IPS-18c (cell line): ENCODE results near the gene EPG5.
"Not testable (repeated sequence)": the region's sequence is repeated elsewhere in the genome, so short reads cannot be mapped to it uniquely, and the experiment has no call there.

Experiments
- H3K4me3 ChIP-seq: 2 replicates; pipeline ENCODE4 v1.7.0; 2013; ENCODE audit warnings: low read depth, mild to moderate bottlenecking, low read length, moderate library complexity; ENCODE audit not compliant: insufficient read depth
- H3K9me3 ChIP-seq: one replicate; pipeline ENCODE4 v1.6.1; 2013; ENCODE audit warnings: mild to moderate bottlenecking, low read length, moderate library complexity; ENCODE audit not compliant: control insufficient read depth, insufficient read depth

EPG5 gene

GRCh38 chr18:45967007-45967706 lies at the start of gene EPG5:
Gene EPG5, minus strand, starts transcription at chr18:45967329. Its CDS starts 90 bp downstream, at chr18:45967239.
- no peaks in the 10 kb centered on the region for H3K9me3 ChIP-seq
- H3K4me3 ChIP-seq: peak within 1 kb of the TSS; percentile 90

GRCh38 chr18:46013484-46014189 lies 46.5 kb upstream of the EPG5 start:
- no peak overlapping the region for H3K4me3 ChIP-seq
- no peaks in the 10 kb centered on the region for H3K9me3 ChIP-seq

GRCh38 chr18:46010676-46011075 lies 43.5 kb upstream of the EPG5 start:
- Histone ChIP-seq H3K4me3 (no peak overlapping the region), H3K9me3 (no peaks in the 10 kb centered on the region)

GRCh38 chr18:46010050-46010449 lies 42.9 kb upstream of the EPG5 start:
- Histone ChIP-seq H3K4me3 (no peak overlapping the region), H3K9me3 (no peaks in the 10 kb centered on the region)

GRCh38 chr18:46009125-46009840 lies 42.2 kb upstream of the EPG5 start:
- Histone ChIP-seq H3K4me3 (no peak overlapping the region), H3K9me3 (no peaks in the 10 kb centered on the region)

- Histone ChIP-seq H3K9me3 (no peaks in the 10 kb centered on the region), H3K4me3 (no peak overlapping the region)
Observed at GRCh38 chr18:46008531-46008930, 41.4 kb upstream of the EPG5 start.

- no peak overlapping the region for H3K4me3 ChIP-seq
- no peaks in the 10 kb centered on the region for H3K9me3 ChIP-seq
Observed at GRCh38 chr18:46007165-46007564, 40.0 kb upstream of the EPG5 start.

GRCh38 chr18:46002934-46003333 lies 35.8 kb upstream of the EPG5 start:
- no peak overlapping the region for H3K4me3 ChIP-seq
- no peaks in the 10 kb centered on the region for H3K9me3 ChIP-seq

- H3K4me3 ChIP-seq: no peak overlapping the region
- H3K9me3 ChIP-seq: no peaks in the 10 kb centered on the region
Observed at GRCh38 chr18:46001892-46002291, 34.8 kb upstream of the EPG5 start.

- no peaks in the 10 kb centered on the region for H3K9me3 ChIP-seq
- no peak overlapping the region for H3K4me3 ChIP-seq
Observed at GRCh38 chr18:46001074-46001473, 33.9 kb upstream of the EPG5 start.

- Histone ChIP-seq H3K4me3 (no peak overlapping the region), H3K9me3 (no peaks in the 10 kb centered on the region)
Observed at GRCh38 chr18:45999536-45999935, 32.4 kb upstream of the EPG5 start.

GRCh38 chr18:45998244-45998643 lies 31.1 kb upstream of the EPG5 start:
- H3K9me3 ChIP-seq: no peaks in the 10 kb centered on the region
- H3K4me3 ChIP-seq: no peak overlapping the region

- H3K4me3 ChIP-seq: no peak overlapping the region
Observed at GRCh38 chr18:45997700-45998151, 30.6 kb upstream of the EPG5 start.

GRCh38 chr18:45995461-45995860 lies 28.3 kb upstream of the EPG5 start:
- Histone ChIP-seq H3K9me3 (no peaks in the 10 kb centered on the region), H3K4me3 (no peak overlapping the region)

More at GRCh38 chr18:45997700-45998151, 30.6 kb upstream of the EPG5 start:
- no peaks in the 10 kb centered on the region for H3K9me3 ChIP-seq

GRCh38 chr18:45993438-45993837 lies 26.3 kb upstream of the EPG5 start:
- Histone ChIP-seq H3K4me3 (no peak overlapping the region), H3K9me3 (no peaks in the 10 kb centered on the region)

- H3K4me3 ChIP-seq, H3K9me3 ChIP-seq: not testable (repeated sequence)
Observed at GRCh38 chr18:45992527-45992926, 25.4 kb upstream of the EPG5 start.

GRCh38 chr18:45991788-45992187 lies 24.7 kb upstream of the EPG5 start:
- Histone ChIP-seq H3K4me3 (no peak overlapping the region), H3K9me3 (no peaks in the 10 kb centered on the region)
